ENCODE measurements around the gene ACBD4. TPM values are rescaled to one million over a fixed set of nuclear protein-coding genes. Genes with fewer than 3 reads are reported as not detected.
A peak's percentile ranks its signal among the peaks of the same experiment; 100 is the strongest.

The ACBD4 gene
- total RNA-seq, 4 donors from 2014 or later = 33.8 to 124 (median 76.3) TPM

- Histone ChIP-seq H3K9me3 (no peaks in the 10 kb centered on the region), H3K27me3 (no peaks in the 10 kb centered on the region), H3K27ac (peak overlapping the region; percentile 93 to 98 (median 96)), H3K4me1 (peaks cover 7 to 58% (median 12%) of the 10 kb centered on the region in 4 donors), H3K4me3 (peak overlapping the region; percentile 59 to 91 (median 76)), H3K36me3 (no peaks in the 10 kb centered on the region)
- TF ChIP-seq CTCF (IDR thresholded peaks at IDR 0.05) = peak; percentile 67 to 95 (median 84)
- TF ChIP-seq POLR2A (IDR thresholded peaks at IDR 0.05) = peak; percentile 10 to 37
- DNase-seq = peak; percentile 81 to 92 (median 91)
Measured at GRCh38 chr17:45132572-45133463, 2.7 kb upstream of the ACBD4 start.

GRCh38 chr17:45135978-45136791 is 698 bp downstream of the ACBD4 start:
- H3K9me3 ChIP-seq = no peaks in the 10 kb centered on the region
- no peaks in the 10 kb centered on the region for H3K27me3 ChIP-seq
- H3K4me3 ChIP-seq = peak overlapping the region; percentile 63 to 82 (median 72)

GRCh38 chr17:45136846-45137560 is 1.5 kb downstream of the ACBD4 start:
- TF ChIP-seq POLR2A (IDR thresholded peaks at IDR 0.05) (no peak), CTCF (IDR thresholded peaks at IDR 0.05) (no peak)
- peak in 1 of 3 donors; percentile 46 for DNase-seq
- peaks cover 0 to 21% (median 7%) of the 10 kb centered on the region in 4 donors for H3K4me1 ChIP-seq
- peak overlapping the region in 2 of 4 donors; percentile 63 to 82 for H3K4me3 ChIP-seq
- no peaks in the 10 kb centered on the region for H3K27me3 ChIP-seq
- peak overlapping the region in 3 of 4 donors; percentile 81 to 95 (median 85) for H3K27ac ChIP-seq
- H3K36me3 ChIP-seq = peaks cover 0 to 4% (median 0%) of the 10 kb centered on the region in 3 donors
- no peaks in the 10 kb centered on the region for H3K9me3 ChIP-seq

More at GRCh38 chr17:45135978-45136791, 698 bp downstream of the ACBD4 start:
- H3K27ac ChIP-seq = peak overlapping the region; percentile 80 to 95 (median 88)
- TF ChIP-seq CTCF (IDR thresholded peaks at IDR 0.05) (no peak), POLR2A (IDR thresholded peaks at IDR 0.05) (no peak)
- peak in 1 of 3 donors; percentile 48 for DNase-seq
- peaks cover 0 to 4% (median 0%) of the 10 kb centered on the region in 3 donors for H3K36me3 ChIP-seq
- H3K4me1 ChIP-seq = peaks cover 0 to 27% (median 12%) of the 10 kb centered on the region in 4 donors

GRCh38 chr17:45137561-45138305 is 2.2 kb downstream of the ACBD4 start:
- Histone ChIP-seq H3K9me3 (no peaks in the 10 kb centered on the region), H3K36me3 (peaks cover 0 to 4% (median 0%) of the 10 kb centered on the region in 3 donors), H3K27me3 (no peaks in the 10 kb centered on the region), H3K27ac (peak overlapping the region in 3 of 4 donors; percentile 81 to 95 (median 85)), H3K4me1 (peaks cover 0 to 21% (median 6%) of the 10 kb centered on the region in 4 donors), H3K4me3 (peak overlapping the region in 2 of 4 donors; percentile 63 to 82)
- peak in 1 of 6 experiments; percentile 10 for TF ChIP-seq CTCF (IDR thresholded peaks at IDR 0.05)
- TF ChIP-seq POLR2A (IDR thresholded peaks at IDR 0.05) = peak in 1 of 2 donors; percentile 65
- peak in 2 of 3 donors; percentile 87 to 90 for DNase-seq
